HCT116 (cell line): ENCODE data around the gene PRLR. TPM values are rescaled to one million over a fixed set of nuclear protein-coding genes. Genes with fewer than 3 reads are reported as not detected.

Experiments
- ATAC-seq: fragments of 200-7000 bp; cut with Tn5 transposase; 2 replicates; pipeline ENCODE4 v1.9.1; 2020; ENCODE audit warnings: mild to moderate bottlenecking, moderate library complexity
- BruUV-seq: library from RNA; stranded (reverse); fragments of 400-500 nt; replicated peaks from 2 replicates; lab custom pipeline; 2021; lab: Mats Ljungman, UMichigan
- CTCF ChIA-PET: fragments of 300-600 bp; sonication (Branson Sonifier 250); formaldehyde crosslinking; loops from one replicate; lab custom pipeline; 2021; ENCODE audit warnings: antibody characterized with exemption; lab: Charles Lee
- POLR2A ChIA-PET: fragments of 300-600, 350-600 bp; sonication (Branson Sonifier 250); formaldehyde crosslinking; loops from one replicate; lab custom pipeline; 2021; ENCODE audit warnings: antibody characterized with exemption; lab: Charles Lee
- RAD21 ChIA-PET, 2 experiments: fragments of 300-600 bp; sonication (Branson Sonifier 250); formaldehyde crosslinking; loops; one replicate each; lab custom pipeline; 2023; ENCODE audit warnings: low total read pairs in 2 of 2; ENCODE audit not compliant: uncharacterized antibody in 2 of 2, unreplicated experiment in 2 of 2, low non-redundant PET in 1 of 2; lab: Charles Lee
- DNase-seq: peaks from one replicate; pipeline ENCODE4 v3.0.0-alpha.2; 2010; ENCODE audit warnings: low read depth, low spot score
- H2AFZ ChIP-seq: fragments of 200-600 bp; shearing (Covaris generic), sonication (generic); 2 replicates; pipeline ENCODE4 v1.6.1; 2017; ENCODE audit warnings: low read depth, mixed run types, mixed read lengths, antibody characterized with exemption, low read length; ENCODE audit not compliant: poor library complexity, severe bottlenecking
- H3K27ac ChIP-seq: 2 replicates; pipeline ENCODE4 v1.5.1; 2012; ENCODE audit warnings: low read depth, low read length
- H3K27me3 ChIP-seq: fragments of 200-600 bp; sonication (generic); 2 replicates; pipeline ENCODE4 v1.6.1; 2016; ENCODE audit warnings: mixed run types, low read length, mixed read lengths; ENCODE audit not compliant: insufficient read depth
- H3K36me3 ChIP-seq, 2 experiments: fragments of 200-500 bp in 1 of 2; fragments of 200-600 bp in 1 of 2; sonication (Bioruptor generic) in 1 of 2; sonication (generic) in 1 of 2; 2 replicates each; pipeline versions ENCODE4 v1.5.1 to v1.6.1; 2014 to 2016; ENCODE audit warnings: low read length in 2 of 2, inconsistent platforms in 1 of 2, mixed read lengths in 1 of 2, mixed run types in 1 of 2; ENCODE audit not compliant: insufficient read depth in 2 of 2, control insufficient read depth in 1 of 2
- H3K4me1 ChIP-seq, 2 experiments: fragments of 200-600 bp in 1 of 2; sonication (generic) in 1 of 2; 2 replicates each; pipeline versions ENCODE4 v1.5.1 to v1.6.1; 2012 to 2017; ENCODE audit warnings: low read length in 2 of 2, inconsistent platforms in 1 of 2, mild to moderate bottlenecking in 1 of 2, mixed read lengths in 1 of 2, mixed run types in 1 of 2, moderate library complexity in 1 of 2; ENCODE audit not compliant: insufficient read depth in 2 of 2, control insufficient read depth in 1 of 2
- H3K4me2 ChIP-seq: fragments of 200-600 bp; sonication (generic); 2 replicates; pipeline ENCODE4 v1.6.1; 2017; ENCODE audit warnings: mixed run types, low read length, mixed read lengths
- H3K4me3 ChIP-seq, 2 experiments: fragments of 200-600 bp in 1 of 2; sonication (generic) in 1 of 2; replicated peaks in 1 of 2; 2 replicates each; pipeline ENCODE4 v1.5.1; 2011 to 2016; ENCODE audit warnings: low read length in 2 of 2, control low read depth in 1 of 2, low read depth in 1 of 2, mild to moderate bottlenecking in 1 of 2, mixed read lengths in 1 of 2, mixed run types in 1 of 2
- H3K79me2 ChIP-seq: fragments of 200-600 bp; sonication (generic); 2 replicates; pipeline ENCODE4 v1.6.1; 2017; ENCODE audit warnings: mild to moderate bottlenecking, mixed run types, low read length, moderate library complexity, mixed read lengths; ENCODE audit not compliant: insufficient read depth
- H3K9ac ChIP-seq: fragments of 200-600 bp; sonication (generic); 2 replicates; pipeline ENCODE4 v1.6.1; 2016; ENCODE audit warnings: low read length, mixed read lengths
- H3K9me2 ChIP-seq: fragments of 200-600 bp; sonication (generic), shearing (Covaris generic); 2 replicates; pipeline ENCODE4 v1.6.1; 2017; ENCODE audit warnings: mixed run types, mild to moderate bottlenecking, moderate library complexity; ENCODE audit not compliant: insufficient read depth
- H3K9me3 ChIP-seq, 2 experiments: fragments of 200-500 bp in 1 of 2; fragments of 200-600 bp in 1 of 2; sonication (Bioruptor generic) in 1 of 2; sonication (generic) in 1 of 2; 2 replicates each; pipeline ENCODE4 v1.6.1; 2014 to 2017; ENCODE audit warnings: low read length in 2 of 2, mixed read lengths in 2 of 2, inconsistent platforms in 1 of 2, low read depth in 1 of 2, mild to moderate bottlenecking in 1 of 2, mixed run types in 1 of 2, moderate library complexity in 1 of 2; ENCODE audit not compliant: control insufficient read depth in 1 of 2, insufficient read depth in 1 of 2
- H4K20me1 ChIP-seq: fragments of 200-600 bp; sonication (generic), shearing (Covaris generic); 2 replicates; pipeline ENCODE4 v1.6.1; 2017; ENCODE audit warnings: mixed run types, mild to moderate bottlenecking, moderate library complexity; ENCODE audit not compliant: insufficient read depth
- EZH2phosphoT487 ChIP-seq: fragments of 200-600 bp; IDR thresholded peaks from 2 replicates; pipeline ENCODE4 v1.6.1; 2018; ENCODE audit warnings: antibody characterized with exemption, borderline replicate concordance
- POLR2AphosphoS5 ChIP-seq: IDR thresholded peaks from 2 replicates; pipeline ENCODE4 v1.6.1; 2011; ENCODE audit warnings: mild to moderate bottlenecking, low read depth, low read length, moderate library complexity
- RAD21 ChIP-seq: IDR thresholded peaks from 2 replicates; pipeline ENCODE4 v1.6.1; 2012; ENCODE audit warnings: low read depth, mild to moderate bottlenecking
- SIN3A ChIP-seq: IDR thresholded peaks from 2 replicates; pipeline ENCODE4 v1.6.1; 2012; ENCODE audit warnings: low read depth
- SRF ChIP-seq: IDR thresholded peaks from 2 replicates; pipeline ENCODE4 v1.6.1; 2012; ENCODE audit warnings: low read depth
- TCF7L2 ChIP-seq: IDR thresholded peaks from 2 replicates; pipeline ENCODE4 v1.7.0; 2011; ENCODE audit warnings: borderline replicate concordance, inconsistent platforms; ENCODE audit not compliant: insufficient read depth, insufficient read length; ENCODE audit errors: extremely low read depth
- YY1 ChIP-seq: IDR thresholded peaks from 2 replicates; pipeline ENCODE4 v1.6.1; 2011; ENCODE audit warnings: low read length, low read depth, moderate library complexity, mild to moderate bottlenecking; ENCODE audit not compliant: insufficient replicate concordance; ENCODE audit errors: extremely low read depth
- ZFX ChIP-seq: fragments of 450-650 bp; IDR thresholded peaks from 2 replicates; pipeline ENCODE4 v1.6.1; 2017
- ZNF274 ChIP-seq: fragments of 200-500 bp; sonication (Bioruptor generic); IDR thresholded peaks from 2 replicates; pipeline ENCODE4 v1.6.1; 2014; ENCODE audit warnings: mild to moderate bottlenecking, low read depth, low read length, inconsistent platforms
- intact Hi-C: fragments of 100-400 bp; cut with micrococcal nuclease; formaldehyde crosslinking; loops from 2 replicates; pipeline ENCODE4 v1.10.0; 2022
- total RNA-seq: library from RNA; stranded (reverse); gene quantifications from one replicate; pipeline ENCODE4 v1.2.1, GENCODE V29; 2021; ENCODE audit not compliant: unreplicated experiment
- TF ChIP-seq, protein P1 (sequence below): IDR thresholded peaks from 2 replicates; pipeline ENCODE4 v1.6.1; 2012; ENCODE audit warnings: low read depth
- TF ChIP-seq, protein P2 (sequence below), 3 experiments: fragments of 200-600 bp in 1 of 3; sonication (generic) in 1 of 3; IDR thresholded peaks in 2 of 3; conservative IDR thresholded peaks in 1 of 3; 2 replicates each; pipeline ENCODE4 v1.5.1; 2012 to 2017; ENCODE audit warnings: low read depth in 2 of 3, low read length in 2 of 3, antibody characterized with exemption in 1 of 3, borderline replicate concordance in 1 of 3, control low read depth in 1 of 3, mild to moderate bottlenecking in 1 of 3, mixed read lengths in 1 of 3, mixed run types in 1 of 3, moderate library complexity in 1 of 3; ENCODE audit not compliant: insufficient read depth in 1 of 3

PRLR gene
- total RNA-seq, 1 experiment from 2014 or later = 0.10 TPM

DNA sequence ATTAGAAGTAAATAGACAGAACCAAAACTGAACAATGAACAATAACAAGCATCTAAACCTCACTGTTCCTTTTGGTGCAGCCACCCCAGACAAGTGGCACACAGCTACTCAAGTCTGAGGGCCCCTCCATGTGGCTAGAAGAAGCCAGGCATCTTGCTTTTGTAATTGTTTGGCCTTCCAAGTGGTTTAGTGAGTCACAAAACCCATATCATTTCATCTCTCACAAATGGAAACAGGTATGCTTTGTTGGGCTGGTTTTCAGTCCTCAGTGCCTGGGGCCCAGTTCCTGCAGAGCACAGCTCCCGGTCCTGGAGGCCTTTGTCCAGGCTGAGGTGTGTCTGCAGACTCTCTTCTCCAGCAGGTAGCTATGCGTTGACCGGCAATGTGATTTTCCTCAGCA is 16.7 kb downstream of the PRLR start:
- H3K4me2 ChIP-seq = no peak overlapping the region
- no peaks in the 10 kb centered on the region for H4K20me1 ChIP-seq
- H3K79me2 ChIP-seq = no peaks in the 10 kb centered on the region
- RAD21 ChIA-PET = no interaction called here
- no peak overlapping the region for H3K4me3 ChIP-seq
- no peaks in the 10 kb centered on the region for H3K4me1 ChIP-seq
- intact Hi-C loops = no loop called here
- DNase-seq = no peak
- H3K9me2 ChIP-seq = no peaks in the 10 kb centered on the region
- TF ChIP-seq, protein P1, sequence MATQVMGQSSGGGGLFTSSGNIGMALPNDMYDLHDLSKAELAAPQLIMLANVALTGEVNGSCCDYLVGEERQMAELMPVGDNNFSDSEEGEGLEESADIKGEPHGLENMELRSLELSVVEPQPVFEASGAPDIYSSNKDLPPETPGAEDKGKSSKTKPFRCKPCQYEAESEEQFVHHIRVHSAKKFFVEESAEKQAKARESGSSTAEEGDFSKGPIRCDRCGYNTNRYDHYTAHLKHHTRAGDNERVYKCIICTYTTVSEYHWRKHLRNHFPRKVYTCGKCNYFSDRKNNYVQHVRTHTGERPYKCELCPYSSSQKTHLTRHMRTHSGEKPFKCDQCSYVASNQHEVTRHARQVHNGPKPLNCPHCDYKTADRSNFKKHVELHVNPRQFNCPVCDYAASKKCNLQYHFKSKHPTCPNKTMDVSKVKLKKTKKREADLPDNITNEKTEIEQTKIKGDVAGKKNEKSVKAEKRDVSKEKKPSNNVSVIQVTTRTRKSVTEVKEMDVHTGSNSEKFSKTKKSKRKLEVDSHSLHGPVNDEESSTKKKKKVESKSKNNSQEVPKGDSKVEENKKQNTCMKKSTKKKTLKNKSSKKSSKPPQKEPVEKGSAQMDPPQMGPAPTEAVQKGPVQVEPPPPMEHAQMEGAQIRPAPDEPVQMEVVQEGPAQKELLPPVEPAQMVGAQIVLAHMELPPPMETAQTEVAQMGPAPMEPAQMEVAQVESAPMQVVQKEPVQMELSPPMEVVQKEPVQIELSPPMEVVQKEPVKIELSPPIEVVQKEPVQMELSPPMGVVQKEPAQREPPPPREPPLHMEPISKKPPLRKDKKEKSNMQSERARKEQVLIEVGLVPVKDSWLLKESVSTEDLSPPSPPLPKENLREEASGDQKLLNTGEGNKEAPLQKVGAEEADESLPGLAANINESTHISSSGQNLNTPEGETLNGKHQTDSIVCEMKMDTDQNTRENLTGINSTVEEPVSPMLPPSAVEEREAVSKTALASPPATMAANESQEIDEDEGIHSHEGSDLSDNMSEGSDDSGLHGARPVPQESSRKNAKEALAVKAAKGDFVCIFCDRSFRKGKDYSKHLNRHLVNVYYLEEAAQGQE = no peak
- TF ChIP-seq SIN3A (no peak), RAD21 (no peak), SRF (no peak), ZFX (no peak), EZH2phosphoT487 (no peak), POLR2AphosphoS5 (no peak), YY1 (no peak), ZNF274 (no peak), TCF7L2 (no peak)
- TF ChIP-seq, protein P2, sequence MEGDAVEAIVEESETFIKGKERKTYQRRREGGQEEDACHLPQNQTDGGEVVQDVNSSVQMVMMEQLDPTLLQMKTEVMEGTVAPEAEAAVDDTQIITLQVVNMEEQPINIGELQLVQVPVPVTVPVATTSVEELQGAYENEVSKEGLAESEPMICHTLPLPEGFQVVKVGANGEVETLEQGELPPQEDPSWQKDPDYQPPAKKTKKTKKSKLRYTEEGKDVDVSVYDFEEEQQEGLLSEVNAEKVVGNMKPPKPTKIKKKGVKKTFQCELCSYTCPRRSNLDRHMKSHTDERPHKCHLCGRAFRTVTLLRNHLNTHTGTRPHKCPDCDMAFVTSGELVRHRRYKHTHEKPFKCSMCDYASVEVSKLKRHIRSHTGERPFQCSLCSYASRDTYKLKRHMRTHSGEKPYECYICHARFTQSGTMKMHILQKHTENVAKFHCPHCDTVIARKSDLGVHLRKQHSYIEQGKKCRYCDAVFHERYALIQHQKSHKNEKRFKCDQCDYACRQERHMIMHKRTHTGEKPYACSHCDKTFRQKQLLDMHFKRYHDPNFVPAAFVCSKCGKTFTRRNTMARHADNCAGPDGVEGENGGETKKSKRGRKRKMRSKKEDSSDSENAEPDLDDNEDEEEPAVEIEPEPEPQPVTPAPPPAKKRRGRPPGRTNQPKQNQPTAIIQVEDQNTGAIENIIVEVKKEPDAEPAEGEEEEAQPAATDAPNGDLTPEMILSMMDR (IDR thresholded peaks at IDR 0.05 in 2 of 3, conservative IDR thresholded peaks at IDR 0.05 in 1 of 3; ENCODE audit: borderline replicate concordance in 1 of 3, insufficient read depth in 1 of 3, low read depth in 2 of 3, low read length in 2 of 3) = no peak
- TF ChIP-seq, all 23 proteins: peak for 0
- no peak overlapping the region for H3K27ac ChIP-seq
- ChIA-PET POLR2A (no interaction called here), CTCF (no interaction called here)
- no peaks in the 10 kb centered on the region for H3K36me3 ChIP-seq
- H3K9me3 ChIP-seq = no peaks in the 10 kb centered on the region
- no TSS peak for BruUV-seq
- H2AFZ ChIP-seq = no peak overlapping the region
- H3K9ac ChIP-seq = no peak overlapping the region
- ATAC-seq = no peak
- peaks cover 4% of the 10 kb centered on the region; the same call in 1 of the 2 replicates for H3K27me3 ChIP-seq
